GM12878 (cell line): ENCODE measurements around the gene DOCK1.

Experiments used
- CEBPB ChIP-seq, 2 experiments: fragments of 150-350 bp in 1 of 2; IDR thresholded peaks; 2 replicates each; pipeline ENCODE4 v1.6.1; 2012 to 2014; ENCODE audit warnings: low read depth in 2 of 2, low read length in 2 of 2, borderline replicate concordance in 1 of 2, inconsistent platforms in 1 of 2
- DPF2 ChIP-seq: fragments of 450-650 bp; IDR thresholded peaks from 2 replicates; pipeline ENCODE4 v1.6.1; 2017; ENCODE audit warnings: mild to moderate bottlenecking
- E4F1 ChIP-seq: fragments of 450-650 bp; IDR thresholded peaks from 2 replicates; pipeline ENCODE4 v1.6.1; 2018; ENCODE audit warnings: borderline replicate concordance, mild to moderate bottlenecking; ENCODE audit not compliant: partially characterized antibody
- ELK1 ChIP-seq: IDR thresholded peaks from 2 replicates; pipeline ENCODE4 v1.6.1; 2012; ENCODE audit warnings: low read depth, low read length, improper control_type of control experiment
- GABPA ChIP-seq: IDR thresholded peaks from 2 replicates; pipeline ENCODE4 v1.6.1; 2014; ENCODE audit warnings: antibody characterized with exemption, low read depth, mild to moderate bottlenecking, inconsistent platforms
- HDAC6 ChIP-seq: fragments of 200-600 bp; sonication (generic); IDR thresholded peaks from one replicate; pipeline ENCODE4 v1.8.0; 2017; ENCODE audit warnings: antibody characterized with exemption; ENCODE audit not compliant: unreplicated experiment
- PAX8 ChIP-seq: fragments of 450-650 bp; IDR thresholded peaks from 2 replicates; pipeline ENCODE4 v1.6.1; 2017; ENCODE audit warnings: mild to moderate bottlenecking, moderate library complexity
- POLR2A ChIP-seq: IDR thresholded peaks from 2 replicates; pipeline ENCODE4 v1.6.1; 2011; ENCODE audit warnings: low read depth, mild to moderate bottlenecking, low read length
- RAD21 ChIP-seq: IDR thresholded peaks from 2 replicates; pipeline ENCODE4 v1.6.1; 2011; ENCODE audit warnings: mild to moderate bottlenecking, low read depth, low read length, moderate library complexity; ENCODE audit not compliant: insufficient read depth
- RCOR1 ChIP-seq: conservative IDR thresholded peaks from 2 replicates; pipeline ENCODE4 v1.6.1; 2012; ENCODE audit warnings: low read depth, low read length, improper control_type of control experiment
- SP1 ChIP-seq: IDR thresholded peaks from one replicate; pipeline ENCODE4 v1.6.1; 2011; ENCODE audit warnings: low read depth, low read length
- USF2 ChIP-seq: IDR thresholded peaks from 2 replicates; pipeline ENCODE4 v1.6.1; 2011; ENCODE audit warnings: low read depth, low read length, improper control_type of control experiment, borderline replicate concordance
- TF ChIP-seq, protein P1 (sequence below): IDR thresholded peaks from 2 replicates; pipeline ENCODE4 v1.6.1; 2012; ENCODE audit warnings: low read depth, low read length, improper control_type of control experiment

DNA sequence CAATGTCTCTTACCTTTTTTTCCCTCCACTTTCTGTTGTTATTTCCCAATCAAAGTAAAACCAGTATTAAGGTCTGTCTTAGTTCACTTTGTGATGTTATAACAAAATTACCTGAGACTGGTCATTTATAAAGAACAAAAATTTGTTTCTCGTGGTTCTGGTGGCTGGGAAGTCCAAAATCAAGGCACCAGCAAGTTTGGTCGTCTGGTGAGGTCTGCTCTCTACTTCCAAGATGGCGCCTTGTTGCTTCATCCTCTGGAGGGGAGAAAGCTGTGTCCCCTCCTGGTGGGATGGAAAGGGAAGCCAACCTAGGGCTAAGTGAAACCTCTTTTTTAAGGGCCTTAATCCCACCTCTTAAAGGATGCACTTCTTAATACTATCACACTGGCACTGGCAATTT, 313.4 kb downstream of the DOCK1 start:
- TF ChIP-seq HDAC6: no peak
- no peak for TF ChIP-seq CEBPB (IDR thresholded peaks at IDR 0.05; ENCODE audit: borderline replicate concordance in 1 of 2, low read depth in 2 of 2, low read length in 2 of 2)
- TF ChIP-seq PAX8: no peak
- no peak for TF ChIP-seq USF2
- TF ChIP-seq SP1: no peak
- no peak for TF ChIP-seq ELK1
- TF ChIP-seq, protein P1, sequence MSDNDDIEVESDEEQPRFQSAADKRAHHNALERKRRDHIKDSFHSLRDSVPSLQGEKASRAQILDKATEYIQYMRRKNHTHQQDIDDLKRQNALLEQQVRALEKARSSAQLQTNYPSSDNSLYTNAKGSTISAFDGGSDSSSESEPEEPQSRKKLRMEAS: no peak
- no peak for TF ChIP-seq E4F1
- no peak for TF ChIP-seq RCOR1
- no peak for TF ChIP-seq POLR2A
- TF ChIP-seq GABPA: no peak
- TF ChIP-seq DPF2: no peak
- TF ChIP-seq RAD21: no peak
